Liver (tissue), 9 donors: ENCODE data around the gene C2orf69. TPM values are rescaled to one million over a fixed set of nuclear protein-coding genes. Genes with fewer than 3 reads are reported as not detected.

Experiments
- DNase-seq: peaks from one replicate; pipeline ENCODE4 v3.0.0-alpha.2; 2017; ENCODE audit warnings: low spot score
- H3K27ac ChIP-seq, 2 donors: one replicate each; pipeline ENCODE4 v1.7.0; 2013; ENCODE audit warnings: inconsistent platforms in 2 of 2, low read length in 2 of 2, control low read depth in 1 of 2, low read depth in 1 of 2, mild to moderate bottlenecking in 1 of 2
- H3K27me3 ChIP-seq, 4 donors: one replicate each; pipeline versions ENCODE4 v1.6.1 to v1.7.0; 2013; ENCODE audit warnings: low read length in 3 of 4, inconsistent platforms in 1 of 4, mild to moderate bottlenecking in 1 of 4, moderate library complexity in 1 of 4; ENCODE audit not compliant: control insufficient read depth in 4 of 4, insufficient read depth in 4 of 4
- H3K36me3 ChIP-seq, 4 donors: one replicate each; pipeline versions ENCODE4 v1.6.1 to v1.7.0; 2013; ENCODE audit warnings: low read length in 3 of 4, mild to moderate bottlenecking in 3 of 4, low read depth in 1 of 4, moderate library complexity in 1 of 4; ENCODE audit not compliant: control insufficient read depth in 4 of 4, insufficient read depth in 3 of 4
- H3K4me1 ChIP-seq, 4 donors: one replicate each; pipeline versions ENCODE4 v1.6.1 to v1.7.0; 2013; ENCODE audit warnings: low read length in 3 of 4, mild to moderate bottlenecking in 3 of 4, moderate library complexity in 1 of 4; ENCODE audit not compliant: control insufficient read depth in 4 of 4, insufficient read depth in 4 of 4
- H3K4me3 ChIP-seq, 3 donors: one replicate each; pipeline versions ENCODE4 v1.6.1 to v1.7.0; 2013; ENCODE audit warnings: low read length in 3 of 3, control low read depth in 1 of 3, low read depth in 1 of 3, mild to moderate bottlenecking in 1 of 3
- H3K9ac ChIP-seq, 2 donors: one replicate each; pipeline ENCODE4 v1.7.0; 2013; ENCODE audit warnings: low read length in 2 of 2, mild to moderate bottlenecking in 2 of 2, moderate library complexity in 2 of 2, control low read depth in 1 of 2, low read depth in 1 of 2
- H3K9me3 ChIP-seq, 4 donors: one replicate each; pipeline versions ENCODE4 v1.6.1 to v1.7.0; 2013; ENCODE audit warnings: low read length in 3 of 4; ENCODE audit not compliant: control insufficient read depth in 4 of 4
- EGR1 ChIP-seq, 2 donors: IDR thresholded peaks; 2 replicates each; pipeline ENCODE4 v1.6.1; 2016 to 2018; ENCODE audit warnings: antibody characterized with exemption in 2 of 2, low read depth in 2 of 2
- FOXA1 ChIP-seq: IDR thresholded peaks from 2 replicates; pipeline ENCODE4 v1.6.1; 2016; ENCODE audit warnings: antibody characterized with exemption
- FOXA2 ChIP-seq: IDR thresholded peaks from 2 replicates; pipeline ENCODE4 v1.6.1; 2016; ENCODE audit warnings: antibody characterized with exemption
- GABPA ChIP-seq, 2 donors: IDR thresholded peaks in 1 of 2; conservative IDR thresholded peaks in 1 of 2; 2 replicates each; pipeline ENCODE4 v1.6.1; 2016; ENCODE audit warnings: antibody characterized with exemption in 2 of 2, mild to moderate bottlenecking in 1 of 2, moderate library complexity in 1 of 2
- HNF4A ChIP-seq, 2 donors: conservative IDR thresholded peaks; 2 replicates each; pipeline ENCODE4 v1.6.1; 2016; ENCODE audit warnings: antibody characterized with exemption in 2 of 2, mild to moderate bottlenecking in 2 of 2
- HNF4G ChIP-seq: IDR thresholded peaks from 2 replicates; pipeline ENCODE4 v1.6.1; 2016; ENCODE audit warnings: antibody characterized with exemption
- JUND ChIP-seq, 2 donors: IDR thresholded peaks; 2 replicates each; pipeline ENCODE4 v1.6.1; 2016; ENCODE audit warnings: antibody characterized with exemption in 2 of 2
- NR2F2 ChIP-seq: IDR thresholded peaks from 2 replicates; pipeline ENCODE4 v1.6.1; 2016; ENCODE audit warnings: antibody characterized with exemption
- RAD21 ChIP-seq, 2 donors: IDR thresholded peaks; 2 replicates each; pipeline ENCODE4 v1.6.1; 2016; ENCODE audit warnings: antibody characterized with exemption in 2 of 2, mild to moderate bottlenecking in 2 of 2
- RXRA ChIP-seq, 2 donors: IDR thresholded peaks; 2 replicates each; pipeline ENCODE4 v1.6.1; 2017 to 2018; ENCODE audit warnings: antibody characterized with exemption in 2 of 2, mild to moderate bottlenecking in 1 of 2
- SP1 ChIP-seq: IDR thresholded peaks from 2 replicates; pipeline ENCODE4 v1.6.1; 2018; ENCODE audit warnings: antibody characterized with exemption, mild to moderate bottlenecking
- TAF1 ChIP-seq: conservative IDR thresholded peaks from 2 replicates; pipeline ENCODE4 v1.6.1; 2016; ENCODE audit warnings: antibody characterized with exemption, mild to moderate bottlenecking
- YY1 ChIP-seq: IDR thresholded peaks from 2 replicates; pipeline ENCODE4 v1.6.1; 2016; ENCODE audit warnings: antibody characterized with exemption, mild to moderate bottlenecking
- WGBS: extraction: QIAGEN DNeasy Blood & Tissue Kit; methylation state at CpG from one replicate; pipeline ENCODE4 v1.1.7; 2013; 5-methylcytosine and 5-hydroxymethylcytosine counted together
- polyA plus RNA-seq, 2 donors: library from polyadenylated mRNA; stranded (reverse) in 1 of 2; unstranded in 1 of 2; fragments of 200-250 nt in 1 of 2; fragments of >200 nt in 1 of 2; fragmentation: Nextera tagmentation in 1 of 2; extraction: Ambion mirVana in 1 of 2; gene quantifications; one replicate each; pipeline versions ENCODE4 v1.2.1 to v1.2.3, GENCODE V29; 2013 to 2015
- total RNA-seq, 2 donors: library from RNA; depleted of rRNA; stranded (reverse); fragments of >200 nt; gene quantifications; one replicate each; pipeline ENCODE4 v1.2.3, GENCODE V29; 2014
- TF ChIP-seq, protein P1 (sequence below): IDR thresholded peaks from 2 replicates; pipeline ENCODE4 v1.6.1; 2016; ENCODE audit warnings: antibody characterized with exemption, mild to moderate bottlenecking
- TF ChIP-seq, protein P2 (sequence below): IDR thresholded peaks from 2 replicates; pipeline ENCODE4 v1.6.1; 2016; ENCODE audit warnings: antibody characterized with exemption
- TF ChIP-seq, protein P3 (sequence below): fragments of 150-350 bp; IDR thresholded peaks from 2 replicates; pipeline ENCODE4 v1.5.1; 2017; ENCODE audit warnings: improper control_type of control experiment, low read depth, low read length; ENCODE audit not compliant: missing input control
- TF ChIP-seq, protein P4 (sequence below): IDR thresholded peaks from 2 replicates; pipeline ENCODE4 v1.6.1; 2016; ENCODE audit warnings: antibody characterized with exemption
- TF ChIP-seq, protein P5 (sequence below): IDR thresholded peaks from 2 replicates; pipeline ENCODE4 v1.6.1; 2016; ENCODE audit warnings: antibody characterized with exemption
- donor health status: healthy.
- donor health status: healthy.
- donor health status: healthy.
- donor health status: healthy.
- donor health status: healthy.

The C2orf69 gene
- total and polyA plus RNA-seq, 4 donors: 4.3 to 9.1 (median 6.2) TPM

DNA sequence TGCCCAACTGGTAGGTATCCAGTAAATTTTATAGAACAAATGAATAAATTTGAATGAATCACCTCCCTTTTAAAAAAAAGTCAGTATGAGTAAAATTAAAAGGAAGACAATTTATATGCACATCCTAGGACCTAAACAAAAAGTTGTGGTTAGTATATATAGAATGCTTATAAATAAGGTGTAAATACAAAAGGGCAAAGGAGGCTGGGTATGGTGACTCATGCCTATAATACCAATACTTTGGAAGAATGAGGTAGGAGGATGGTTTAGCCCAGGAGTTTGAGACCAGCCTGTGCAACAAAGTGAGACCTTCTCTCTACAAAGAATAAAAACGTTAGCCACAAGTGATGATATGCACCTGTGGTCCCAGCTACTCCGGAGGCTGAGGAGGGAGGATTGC, 12.8 kb downstream of the C2orf69 start (continued):
- TF ChIP-seq HNF4G (no peak), EGR1 (IDR thresholded peaks at IDR 0.05; ENCODE audit: low read depth in 2 of 2) (no peak)

DNA sequence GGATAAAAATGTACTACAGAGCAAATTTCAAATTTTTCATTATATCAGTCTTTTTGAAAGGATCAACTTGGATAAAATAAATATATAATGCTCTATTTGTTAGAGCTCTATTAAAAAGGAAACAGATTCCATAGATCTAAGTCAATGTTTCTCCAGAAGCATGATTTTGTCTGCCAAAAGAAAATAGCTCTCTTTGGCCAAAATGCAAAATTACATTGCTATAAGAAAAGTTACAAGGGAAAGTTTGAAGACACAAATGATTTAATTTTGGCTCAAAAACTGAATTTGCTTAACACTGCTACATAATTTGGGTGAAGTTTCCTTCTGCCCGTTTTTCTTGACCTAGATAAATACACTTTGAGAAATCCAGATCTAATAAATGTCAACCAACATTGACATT, 15.7 kb downstream of the C2orf69 start:
- Histone ChIP-seq H3K9me3 (no peaks in the 10 kb centered on the region), H3K9ac (no peak overlapping the region), H3K27ac (no peak overlapping the region), H3K36me3 (peaks cover 0 to 12% (median 0%) of the 10 kb centered on the region in 4 donors), H3K27me3 (no peaks in the 10 kb centered on the region), H3K4me3 (no peak overlapping the region), H3K4me1 (no peaks in the 10 kb centered on the region)
- TF ChIP-seq FOXA1: no peak
- TF ChIP-seq, protein P1, sequence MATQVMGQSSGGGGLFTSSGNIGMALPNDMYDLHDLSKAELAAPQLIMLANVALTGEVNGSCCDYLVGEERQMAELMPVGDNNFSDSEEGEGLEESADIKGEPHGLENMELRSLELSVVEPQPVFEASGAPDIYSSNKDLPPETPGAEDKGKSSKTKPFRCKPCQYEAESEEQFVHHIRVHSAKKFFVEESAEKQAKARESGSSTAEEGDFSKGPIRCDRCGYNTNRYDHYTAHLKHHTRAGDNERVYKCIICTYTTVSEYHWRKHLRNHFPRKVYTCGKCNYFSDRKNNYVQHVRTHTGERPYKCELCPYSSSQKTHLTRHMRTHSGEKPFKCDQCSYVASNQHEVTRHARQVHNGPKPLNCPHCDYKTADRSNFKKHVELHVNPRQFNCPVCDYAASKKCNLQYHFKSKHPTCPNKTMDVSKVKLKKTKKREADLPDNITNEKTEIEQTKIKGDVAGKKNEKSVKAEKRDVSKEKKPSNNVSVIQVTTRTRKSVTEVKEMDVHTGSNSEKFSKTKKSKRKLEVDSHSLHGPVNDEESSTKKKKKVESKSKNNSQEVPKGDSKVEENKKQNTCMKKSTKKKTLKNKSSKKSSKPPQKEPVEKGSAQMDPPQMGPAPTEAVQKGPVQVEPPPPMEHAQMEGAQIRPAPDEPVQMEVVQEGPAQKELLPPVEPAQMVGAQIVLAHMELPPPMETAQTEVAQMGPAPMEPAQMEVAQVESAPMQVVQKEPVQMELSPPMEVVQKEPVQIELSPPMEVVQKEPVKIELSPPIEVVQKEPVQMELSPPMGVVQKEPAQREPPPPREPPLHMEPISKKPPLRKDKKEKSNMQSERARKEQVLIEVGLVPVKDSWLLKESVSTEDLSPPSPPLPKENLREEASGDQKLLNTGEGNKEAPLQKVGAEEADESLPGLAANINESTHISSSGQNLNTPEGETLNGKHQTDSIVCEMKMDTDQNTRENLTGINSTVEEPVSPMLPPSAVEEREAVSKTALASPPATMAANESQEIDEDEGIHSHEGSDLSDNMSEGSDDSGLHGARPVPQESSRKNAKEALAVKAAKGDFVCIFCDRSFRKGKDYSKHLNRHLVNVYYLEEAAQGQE: no peak
- TF ChIP-seq NR2F2: no peak
- TF ChIP-seq, protein P2, sequence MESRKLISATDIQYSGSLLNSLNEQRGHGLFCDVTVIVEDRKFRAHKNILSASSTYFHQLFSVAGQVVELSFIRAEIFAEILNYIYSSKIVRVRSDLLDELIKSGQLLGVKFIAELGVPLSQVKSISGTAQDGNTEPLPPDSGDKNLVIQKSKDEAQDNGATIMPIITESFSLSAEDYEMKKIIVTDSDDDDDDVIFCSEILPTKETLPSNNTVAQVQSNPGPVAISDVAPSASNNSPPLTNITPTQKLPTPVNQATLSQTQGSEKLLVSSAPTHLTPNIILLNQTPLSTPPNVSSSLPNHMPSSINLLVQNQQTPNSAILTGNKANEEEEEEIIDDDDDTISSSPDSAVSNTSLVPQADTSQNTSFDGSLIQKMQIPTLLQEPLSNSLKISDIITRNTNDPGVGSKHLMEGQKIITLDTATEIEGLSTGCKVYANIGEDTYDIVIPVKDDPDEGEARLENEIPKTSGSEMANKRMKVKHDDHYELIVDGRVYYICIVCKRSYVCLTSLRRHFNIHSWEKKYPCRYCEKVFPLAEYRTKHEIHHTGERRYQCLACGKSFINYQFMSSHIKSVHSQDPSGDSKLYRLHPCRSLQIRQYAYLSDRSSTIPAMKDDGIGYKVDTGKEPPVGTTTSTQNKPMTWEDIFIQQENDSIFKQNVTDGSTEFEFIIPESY: no peak
- no peak for TF ChIP-seq TAF1
- TF ChIP-seq FOXA2: no peak
- TF ChIP-seq, protein P3, sequence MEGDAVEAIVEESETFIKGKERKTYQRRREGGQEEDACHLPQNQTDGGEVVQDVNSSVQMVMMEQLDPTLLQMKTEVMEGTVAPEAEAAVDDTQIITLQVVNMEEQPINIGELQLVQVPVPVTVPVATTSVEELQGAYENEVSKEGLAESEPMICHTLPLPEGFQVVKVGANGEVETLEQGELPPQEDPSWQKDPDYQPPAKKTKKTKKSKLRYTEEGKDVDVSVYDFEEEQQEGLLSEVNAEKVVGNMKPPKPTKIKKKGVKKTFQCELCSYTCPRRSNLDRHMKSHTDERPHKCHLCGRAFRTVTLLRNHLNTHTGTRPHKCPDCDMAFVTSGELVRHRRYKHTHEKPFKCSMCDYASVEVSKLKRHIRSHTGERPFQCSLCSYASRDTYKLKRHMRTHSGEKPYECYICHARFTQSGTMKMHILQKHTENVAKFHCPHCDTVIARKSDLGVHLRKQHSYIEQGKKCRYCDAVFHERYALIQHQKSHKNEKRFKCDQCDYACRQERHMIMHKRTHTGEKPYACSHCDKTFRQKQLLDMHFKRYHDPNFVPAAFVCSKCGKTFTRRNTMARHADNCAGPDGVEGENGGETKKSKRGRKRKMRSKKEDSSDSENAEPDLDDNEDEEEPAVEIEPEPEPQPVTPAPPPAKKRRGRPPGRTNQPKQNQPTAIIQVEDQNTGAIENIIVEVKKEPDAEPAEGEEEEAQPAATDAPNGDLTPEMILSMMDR: no peak
- no peak for TF ChIP-seq GABPA (IDR thresholded peaks at IDR 0.05 in 1 of 2, conservative IDR thresholded peaks at IDR 0.05 in 1 of 2)
- TF ChIP-seq YY1: no peak
- TF ChIP-seq HNF4G: no peak
- TF ChIP-seq JUND (IDR thresholded peaks at IDR 0.05): no peak
- TF ChIP-seq, protein P4, sequence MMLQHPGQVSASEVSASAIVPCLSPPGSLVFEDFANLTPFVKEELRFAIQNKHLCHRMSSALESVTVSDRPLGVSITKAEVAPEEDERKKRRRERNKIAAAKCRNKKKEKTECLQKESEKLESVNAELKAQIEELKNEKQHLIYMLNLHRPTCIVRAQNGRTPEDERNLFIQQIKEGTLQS: no peak
- TF ChIP-seq RXRA (IDR thresholded peaks at IDR 0.05): no peak
- no peak for TF ChIP-seq SP1
- TF ChIP-seq HNF4A (conservative IDR thresholded peaks at IDR 0.05): no peak
- no peak for TF ChIP-seq RAD21 (IDR thresholded peaks at IDR 0.05)
- no peak for TF ChIP-seq EGR1 (IDR thresholded peaks at IDR 0.05; ENCODE audit: low read depth in 2 of 2)
- TF ChIP-seq, protein P5, sequence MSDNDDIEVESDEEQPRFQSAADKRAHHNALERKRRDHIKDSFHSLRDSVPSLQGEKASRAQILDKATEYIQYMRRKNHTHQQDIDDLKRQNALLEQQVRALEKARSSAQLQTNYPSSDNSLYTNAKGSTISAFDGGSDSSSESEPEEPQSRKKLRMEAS: no peak
- WGBS: 65% methylated on average over 1 of the region's 1 CpG
- no peak for DNase-seq
